HAP-1 (cell line): Measurements from ENCODE around the gene IL1RL2.

Experiments
- DNase-seq, 2 experiments: peaks; one replicate each; pipeline ENCODE4 v3.0.0-alpha.2; 2016 to 2020; ENCODE audit warnings: low spot score in 2 of 2
- H3K27me3 ChIP-seq: fragments of 250-450 bp; sonication (Bioruptor Pico); 2 replicates; pipeline ENCODE4 v1.5.1; 2020; ENCODE audit warnings: low read depth, mild to moderate bottlenecking, moderate library complexity
- H3K36me3 ChIP-seq: fragments of 250-450 bp; sonication (Bioruptor Pico); replicated peaks from 2 replicates; pipeline ENCODE4 v1.5.1; 2020; ENCODE audit warnings: mild to moderate bottlenecking
- H3K4me1 ChIP-seq: fragments of 250-450 bp; sonication (Bioruptor Pico); 2 replicates; pipeline ENCODE4 v1.5.1; 2020; ENCODE audit warnings: mild to moderate bottlenecking
- H3K4me3 ChIP-seq: fragments of 250-450 bp; sonication (Bioruptor Pico); 2 replicates; pipeline ENCODE4 v1.5.1; 2020; ENCODE audit warnings: mild to moderate bottlenecking, moderate library complexity
- H3K9me3 ChIP-seq: fragments of 250-450 bp; sonication (Bioruptor Pico); 2 replicates; pipeline ENCODE4 v1.5.1; 2020; ENCODE audit warnings: mild to moderate bottlenecking, moderate library complexity
- in situ Hi-C: fragments of 300-500 bp; cut with MboI; formaldehyde crosslinking; loops from 3 replicates; pipeline ENCODE4 v1.14.3; 2020; ENCODE audit warnings: low sequenced_read_pairs, inconsistent platforms, mixed read lengths

The IL1RL2 gene

GRCh38 chr2:102266204-102266603 lies 79.4 kb downstream of the IL1RL2 start:
- in situ Hi-C loops: no loop called here
- H3K36me3 ChIP-seq: no peaks in the 10 kb centered on the region
- no peak overlapping the region for H3K4me3 ChIP-seq
- H3K9me3 ChIP-seq: no peaks in the 10 kb centered on the region
- no peaks in the 10 kb centered on the region for H3K4me1 ChIP-seq
- H3K27me3 ChIP-seq: no peaks in the 10 kb centered on the region
- no peak for DNase-seq

DNA sequence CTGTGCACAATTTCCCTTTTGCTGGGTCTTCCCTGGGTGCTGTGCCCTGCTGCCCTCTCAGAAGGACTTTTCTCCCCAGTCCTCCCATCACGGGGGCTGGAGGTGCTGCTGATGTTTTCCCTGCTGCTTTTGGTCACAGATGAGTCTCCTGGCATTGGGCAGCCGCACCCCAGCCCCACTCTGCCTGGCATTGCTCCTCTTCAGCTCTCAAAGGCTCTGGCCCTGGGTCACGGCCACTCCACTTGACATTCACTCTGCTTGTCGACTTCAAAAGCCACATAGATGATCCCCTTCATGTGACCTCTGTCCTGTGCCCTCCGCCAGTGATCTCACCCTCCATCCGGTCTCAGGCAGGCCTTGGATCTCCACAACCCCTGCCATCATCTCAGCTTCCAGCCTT lies 81.0 kb downstream of the IL1RL2 start:
- Histone ChIP-seq H3K27me3 (no peaks in the 10 kb centered on the region), H3K4me3 (no peak overlapping the region), H3K9me3 (no peaks in the 10 kb centered on the region), H3K36me3 (no peaks in the 10 kb centered on the region), H3K4me1 (no peaks in the 10 kb centered on the region)
- in situ Hi-C loops: no loop called here
- DNase-seq: no peak

GRCh38 chr2:102268510-102269199 lies 81.8 kb downstream of the IL1RL2 start:
- Histone ChIP-seq H3K9me3 (no peaks in the 10 kb centered on the region), H3K36me3 (no peaks in the 10 kb centered on the region), H3K4me1 (no peaks in the 10 kb centered on the region), H3K4me3 (no peak overlapping the region), H3K27me3 (no peaks in the 10 kb centered on the region)
- DNase-seq: no peak
- in situ Hi-C loops: no loop called here

- Histone ChIP-seq H3K4me1 (no peaks in the 10 kb centered on the region), H3K36me3 (no peaks in the 10 kb centered on the region), H3K4me3 (no peak overlapping the region), H3K9me3 (no peaks in the 10 kb centered on the region), H3K27me3 (no peaks in the 10 kb centered on the region)
- DNase-seq: no peak
- in situ Hi-C loops: no loop called here
These were observed 82.3 kb downstream of the IL1RL2 start for GRCh38 chr2:102269200-102269524.

GRCh38 chr2:102271844-102272243 lies 85.0 kb downstream of the IL1RL2 start:
- in situ Hi-C loops: no loop called here
- Histone ChIP-seq H3K27me3 (no peaks in the 10 kb centered on the region), H3K4me1 (no peaks in the 10 kb centered on the region), H3K9me3 (no peaks in the 10 kb centered on the region), H3K4me3 (no peak overlapping the region), H3K36me3 (no peaks in the 10 kb centered on the region)
- no peak for DNase-seq

- Histone ChIP-seq H3K27me3 (no peaks in the 10 kb centered on the region), H3K4me1 (no peaks in the 10 kb centered on the region), H3K4me3 (no peak overlapping the region), H3K9me3 (no peaks in the 10 kb centered on the region), H3K36me3 (no peaks in the 10 kb centered on the region)
- DNase-seq: no peak
- in situ Hi-C loops: no loop called here
These were observed 86.9 kb downstream of the IL1RL2 start for GRCh38 chr2:102273619-102274211.

- no peaks in the 10 kb centered on the region for H3K9me3 ChIP-seq
- no peaks in the 10 kb centered on the region for H3K36me3 ChIP-seq
- no peaks in the 10 kb centered on the region for H3K27me3 ChIP-seq
- no peak overlapping the region for H3K4me3 ChIP-seq
- no peak for DNase-seq
- no peaks in the 10 kb centered on the region for H3K4me1 ChIP-seq
- in situ Hi-C loops: no loop called here
These were observed 89.9 kb downstream of the IL1RL2 start for GRCh38 chr2:102276549-102277201.

DNA sequence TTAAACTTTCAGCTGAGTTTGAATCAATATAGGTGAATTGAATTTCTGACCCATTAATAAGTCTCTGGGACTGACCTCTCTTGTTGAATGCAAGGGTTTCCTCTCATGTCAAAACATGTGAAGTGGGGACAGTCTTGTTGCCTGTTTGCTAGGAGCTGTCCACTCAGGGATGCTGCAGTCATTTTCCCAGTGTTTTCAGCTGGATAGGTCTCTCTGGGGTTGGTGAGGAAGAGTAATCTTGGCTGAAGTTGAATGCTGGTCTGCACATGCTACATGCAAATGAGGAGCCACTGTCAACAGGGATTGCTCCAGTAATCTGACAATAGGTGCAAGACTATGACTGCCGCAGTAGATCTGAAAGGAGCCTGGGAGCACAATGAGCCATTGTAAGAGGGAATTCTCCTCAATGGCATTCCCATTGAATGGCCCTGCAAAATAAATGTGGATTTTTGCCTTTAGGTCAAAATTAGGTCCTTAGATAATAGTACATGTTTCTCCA lies 90.4 kb downstream of the IL1RL2 start:
- no peak for DNase-seq
- Histone ChIP-seq H3K4me3 (no peak overlapping the region), H3K4me1 (no peaks in the 10 kb centered on the region), H3K9me3 (no peaks in the 10 kb centered on the region), H3K27me3 (no peaks in the 10 kb centered on the region), H3K36me3 (no peaks in the 10 kb centered on the region)
- in situ Hi-C loops: no loop called here

DNA sequence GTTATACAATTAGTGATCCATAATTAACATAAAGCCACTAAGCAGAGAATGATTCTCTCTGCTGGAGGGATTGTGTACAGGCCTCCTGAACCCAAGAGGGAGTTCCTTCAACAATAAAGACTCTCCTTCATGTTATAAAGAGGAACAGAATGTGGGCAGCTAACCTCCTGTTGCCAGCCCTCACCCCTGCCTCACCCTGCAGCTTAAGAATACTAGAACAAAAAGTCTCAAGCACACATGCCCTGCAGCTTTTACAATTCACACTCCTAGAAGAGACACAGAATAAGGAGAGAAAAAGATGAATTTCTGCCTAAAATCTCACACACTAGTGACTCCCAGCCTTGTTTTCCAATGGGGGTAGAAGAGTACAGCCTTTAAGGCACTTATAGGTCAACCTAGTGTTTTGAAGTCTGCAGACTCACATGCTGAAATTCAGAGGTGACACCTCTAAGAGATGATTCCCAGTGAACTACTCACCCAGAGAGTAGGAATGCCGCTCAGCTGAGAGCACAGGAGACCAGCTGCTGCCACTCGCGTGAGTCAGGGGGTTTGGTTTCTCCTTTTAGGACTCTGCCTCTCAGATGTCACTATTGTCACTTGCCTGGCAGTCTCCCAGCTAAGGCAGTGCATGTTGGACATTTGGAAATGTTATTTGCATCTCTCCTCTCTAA lies 92.0 kb downstream of the IL1RL2 start:
- H3K27me3 ChIP-seq: no peaks in the 10 kb centered on the region
- in situ Hi-C loops: no loop called here
- no peak for DNase-seq
- H3K36me3 ChIP-seq: no peaks in the 10 kb centered on the region
- H3K4me3 ChIP-seq: no peak overlapping the region
- no peaks in the 10 kb centered on the region for H3K9me3 ChIP-seq
- H3K4me1 ChIP-seq: no peaks in the 10 kb centered on the region

DNA sequence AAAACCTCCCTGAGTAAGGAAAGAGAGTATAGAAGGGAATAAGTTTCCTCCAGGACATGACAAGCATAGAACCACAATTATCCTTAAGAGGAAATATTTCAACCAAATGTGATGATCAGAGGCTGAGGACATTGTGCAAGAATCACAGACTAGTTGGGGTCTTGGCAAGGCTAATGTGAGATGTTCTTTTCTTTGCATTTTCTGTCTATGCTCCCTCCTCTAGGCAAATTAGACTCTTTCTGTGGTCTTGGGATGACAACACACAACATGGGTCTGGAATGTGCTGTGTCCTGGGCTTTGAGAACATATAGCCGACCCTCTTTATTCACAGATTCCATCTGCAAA lies 92.5 kb downstream of the IL1RL2 start:
- in situ Hi-C loops: no loop called here
- Histone ChIP-seq H3K9me3 (no peaks in the 10 kb centered on the region), H3K4me1 (no peaks in the 10 kb centered on the region), H3K4me3 (no peak overlapping the region), H3K36me3 (no peaks in the 10 kb centered on the region), H3K27me3 (no peaks in the 10 kb centered on the region)
- DNase-seq: no peak

DNA sequence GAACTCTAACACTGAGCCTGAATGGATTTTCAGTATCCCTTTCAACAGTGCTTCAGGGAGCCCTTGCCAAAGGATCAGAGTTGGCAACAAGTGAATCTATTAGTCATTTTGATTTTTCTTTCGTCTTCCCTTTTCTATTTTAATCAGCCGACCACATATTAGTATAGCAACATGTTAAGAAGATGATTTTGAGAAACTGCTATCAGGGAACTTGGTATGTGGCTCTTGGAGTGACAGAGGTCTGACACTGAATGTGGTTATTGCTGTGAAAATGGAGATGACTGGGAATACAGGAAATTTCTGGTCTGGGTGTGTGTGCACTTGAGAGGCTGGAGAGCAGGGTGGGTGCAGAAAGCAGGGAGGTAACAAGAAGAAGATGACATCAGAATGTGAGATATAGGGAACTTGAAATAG lies 95.9 kb downstream of the IL1RL2 start:
- DNase-seq: no peak
- Histone ChIP-seq H3K9me3 (no peaks in the 10 kb centered on the region), H3K4me1 (no peaks in the 10 kb centered on the region), H3K27me3 (no peaks in the 10 kb centered on the region), H3K36me3 (no peaks in the 10 kb centered on the region), H3K4me3 (no peak overlapping the region)
- in situ Hi-C loops: no loop called here

- Histone ChIP-seq H3K27me3 (no peaks in the 10 kb centered on the region), H3K36me3 (no peaks in the 10 kb centered on the region), H3K4me1 (no peaks in the 10 kb centered on the region), H3K4me3 (no peak overlapping the region), H3K9me3 (no peaks in the 10 kb centered on the region)
- in situ Hi-C loops: no loop called here
- DNase-seq: no peak
These were observed 97.2 kb downstream of the IL1RL2 start for GRCh38 chr2:102283996-102284395.

- Histone ChIP-seq H3K4me1 (no peaks in the 10 kb centered on the region), H3K9me3 (no peaks in the 10 kb centered on the region), H3K4me3 (no peak overlapping the region), H3K27me3 (no peaks in the 10 kb centered on the region), H3K36me3 (no peaks in the 10 kb centered on the region)
- in situ Hi-C loops: no loop called here
- DNase-seq: no peak
These were observed 97.8 kb downstream of the IL1RL2 start for GRCh38 chr2:102284611-102285010.

DNA sequence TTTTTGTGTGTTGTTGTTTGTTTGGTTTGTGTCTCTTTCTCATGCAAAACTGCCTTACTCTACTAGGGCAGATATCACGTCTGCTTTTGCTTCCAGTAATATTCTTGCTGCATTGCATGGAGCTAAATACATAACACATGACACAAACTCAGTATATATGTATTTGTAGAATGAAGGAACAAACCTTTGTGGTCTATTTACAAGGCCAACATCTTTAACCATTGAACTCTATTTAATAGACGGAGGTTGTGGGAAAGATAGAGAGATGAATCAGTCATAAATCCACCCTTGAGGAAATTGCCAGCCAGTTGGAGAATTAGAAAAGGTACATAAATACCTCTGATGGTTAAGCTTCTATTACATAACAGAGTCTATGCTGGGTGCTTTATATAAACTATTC lies 98.5 kb downstream of the IL1RL2 start:
- Histone ChIP-seq H3K4me3 (no peak overlapping the region), H3K9me3 (no peaks in the 10 kb centered on the region), H3K27me3 (no peaks in the 10 kb centered on the region), H3K4me1 (no peaks in the 10 kb centered on the region), H3K36me3 (no peaks in the 10 kb centered on the region)
- DNase-seq: no peak
- in situ Hi-C loops: no loop called here
